CD14-positive monocyte (primary cell): ENCODE results near the gene SACM1L. TPM values are rescaled to one million over a fixed set of nuclear protein-coding genes. Genes with fewer than 3 reads are reported as not detected.
A peak's percentile ranks its signal among the peaks of the same experiment; 100 is the strongest.

Experiments used
- DNase-seq, 3 donors: peaks; one replicate each; pipeline ENCODE4 v3.0.0-alpha.2; 2011 to 2022
- H2AFZ ChIP-seq: 2 replicates; pipeline ENCODE4 v1.6.0; 2012; ENCODE audit warnings: mild to moderate bottlenecking, low read depth, low read length, inconsistent platforms; ENCODE audit not compliant: insufficient read depth, poor library complexity, severe bottlenecking
- H3K27ac ChIP-seq, 2 donors: 1 replicate in 1 of 2; 2 replicates in 1 of 2; pipeline ENCODE4 v1.5.1; 2012 to 2013; ENCODE audit warnings: low read length in 2 of 2, control low read depth in 1 of 2, inconsistent platforms in 1 of 2, low read depth in 1 of 2, mild to moderate bottlenecking in 1 of 2
- H3K27me3 ChIP-seq, 2 donors: one replicate each; pipeline versions ENCODE4 v1.6.0 to v1.6.1; 2011 to 2013; ENCODE audit warnings: low read length in 2 of 2; ENCODE audit not compliant: control insufficient read depth in 2 of 2, insufficient read depth in 2 of 2
- H3K36me3 ChIP-seq, 2 donors: replicated peaks in 1 of 2; 1 replicate in 1 of 2; 2 replicates in 1 of 2; pipeline versions ENCODE4 v1.5.1 to v1.6.1; 2012 to 2013; ENCODE audit warnings: low read length in 2 of 2, control low read depth in 1 of 2, inconsistent platforms in 1 of 2, mild to moderate bottlenecking in 1 of 2; ENCODE audit not compliant: insufficient read depth in 2 of 2, control insufficient read depth in 1 of 2
- H3K4me1 ChIP-seq, 2 donors: 1 replicate in 1 of 2; 2 replicates in 1 of 2; pipeline versions ENCODE4 v1.5.1 to v1.6.1; 2012 to 2013; ENCODE audit warnings: low read length in 2 of 2, control low read depth in 1 of 2, inconsistent platforms in 1 of 2, mild to moderate bottlenecking in 1 of 2, moderate library complexity in 1 of 2; ENCODE audit not compliant: insufficient read depth in 2 of 2, control insufficient read depth in 1 of 2
- H3K4me2 ChIP-seq: replicated peaks from 2 replicates; pipeline ENCODE3; 2012; ENCODE audit warnings: low read length, moderate library complexity, mild to moderate bottlenecking; ENCODE audit not compliant: poor library complexity, severe bottlenecking; ENCODE audit errors: extremely low read depth
- H3K4me3 ChIP-seq, 3 experiments: fragments of 200-600 bp in 1 of 3; sonication (generic) in 1 of 3; replicated peaks in 1 of 3; 1 replicate in 2 of 3; 2 replicates in 1 of 3; pipeline ENCODE4 v1.5.1; 2011 to 2013; ENCODE audit warnings: low read length in 3 of 3, mild to moderate bottlenecking in 3 of 3, control low read depth in 2 of 3, low read depth in 2 of 3, inconsistent platforms in 1 of 3, moderate library complexity in 1 of 3
- H3K79me2 ChIP-seq: 2 replicates; pipeline ENCODE4 v1.6.0; 2012; ENCODE audit warnings: mild to moderate bottlenecking, control low read depth, inconsistent platforms, low read length, moderate library complexity; ENCODE audit not compliant: insufficient read depth
- H3K9ac ChIP-seq: 2 replicates; pipeline ENCODE4 v1.6.0; 2017; ENCODE audit warnings: low read length, mild to moderate bottlenecking; ENCODE audit not compliant: insufficient read depth, poor library complexity, severe bottlenecking
- H3K9me3 ChIP-seq, 2 donors: replicated peaks in 1 of 2; 1 replicate in 1 of 2; 2 replicates in 1 of 2; pipeline versions ENCODE4 v1.5.1 to v1.6.1; 2012 to 2013; ENCODE audit warnings: low read length in 2 of 2, control low read depth in 1 of 2; ENCODE audit not compliant: control insufficient read depth in 1 of 2, insufficient read depth in 1 of 2
- H4K20me1 ChIP-seq: 2 replicates; pipeline ENCODE4 v1.6.0; 2012; ENCODE audit warnings: mild to moderate bottlenecking, low read length, control low read depth, moderate library complexity; ENCODE audit not compliant: insufficient read depth
- H3K27ac Mint-ChIP-seq, 7 donors: one replicate each; pipeline ENCODE4 v1.8.0; 2020; ENCODE audit warnings: mild to moderate bottlenecking in 7 of 7, mixed read lengths in 7 of 7, moderate library complexity in 6 of 7, inconsistent platforms in 2 of 7
- H3K27me3 Mint-ChIP-seq, 3 donors: one replicate each; pipeline ENCODE4 v1.8.0; 2021 to 2022; ENCODE audit warnings: low read depth in 3 of 3, mild to moderate bottlenecking in 3 of 3, mixed read lengths in 3 of 3, moderate library complexity in 3 of 3, inconsistent platforms in 1 of 3
- H3K36me3 Mint-ChIP-seq, 2 donors: one replicate each; pipeline ENCODE4 v1.8.0; 2020; ENCODE audit warnings: mixed read lengths in 2 of 2, inconsistent platforms in 1 of 2, mild to moderate bottlenecking in 1 of 2
- H3K4me1 Mint-ChIP-seq: one replicate; pipeline ENCODE4 v1.8.0; 2020; ENCODE audit warnings: mild to moderate bottlenecking, mixed read lengths
- H3K4me3 Mint-ChIP-seq, 2 donors: one replicate each; pipeline ENCODE4 v1.8.0; 2020; ENCODE audit warnings: mild to moderate bottlenecking in 2 of 2, mixed read lengths in 2 of 2, moderate library complexity in 1 of 2
- H3K9me3 Mint-ChIP-seq, 7 donors: one replicate each; pipeline ENCODE4 v1.8.0; 2020 to 2022; ENCODE audit warnings: mixed read lengths in 7 of 7, mild to moderate bottlenecking in 6 of 7, moderate library complexity in 6 of 7, inconsistent platforms in 2 of 7
- CTCF ChIP-seq: fragments of 200-600 bp; IDR thresholded peaks from one replicate; pipeline ENCODE4 v1.8.0; 2022; ENCODE audit warnings: antibody characterized with exemption, mild to moderate bottlenecking
- WGBS: methylation state at CpG from one replicate; pipeline ENCODE4 v1.1.5; 2013; ENCODE audit warnings: missing lambda C conversion rate; ENCODE audit not compliant: insufficient coverage; 5-methylcytosine and 5-hydroxymethylcytosine counted together
- intact Hi-C, 2 donors: fragments of 100-400 bp; cut with micrococcal nuclease; formaldehyde crosslinking; loops; one replicate each; pipeline versions ENCODE4 v1.15.0 to v1.15.1; 2023
- polyA plus RNA-seq, 3 donors: library from polyadenylated mRNA; depleted of rRNA in 1 of 3; unstranded in 2 of 3; stranded (reverse) in 1 of 3; fragments of 300-500 nt in 2 of 3; fragments of >200 nt in 1 of 3; fragmentation: Illumina TruSeq in 2 of 3; gene quantifications; 1 replicate in 2 of 3; 2 replicates in 1 of 3; pipeline ENCODE4 v1.2.3, GENCODE V29; 2012 to 2021

Gene SACM1L
- polyA plus RNA-seq, 3 donors, result 14.6 to 25.7 (median 21.5) TPM

- peaks cover 0 to 1% (median 0%) of the 10 kb centered on the region in 3 donors for H3K27me3 Mint-ChIP-seq
- peaks cover 19% of the 10 kb centered on the region for H3K4me1 Mint-ChIP-seq
- H3K4me3 ChIP-seq, result peak overlapping the region; percentile 7 to 58 (median 56)
- H3K4me1 ChIP-seq, result peaks cover 10 to 14% of the 10 kb centered on the region in 2 donors
- H4K20me1 ChIP-seq, result peaks cover 53% of the 10 kb centered on the region
- peak overlapping the region; percentile 77 to 92 for H3K4me3 Mint-ChIP-seq
- H3K36me3 Mint-ChIP-seq, result peaks cover 43 to 50% of the 10 kb centered on the region in 2 donors
- no peaks in the 10 kb centered on the region for H3K9me3 Mint-ChIP-seq
- peak overlapping the region; percentile 49 to 92 (median 82) for H3K27ac Mint-ChIP-seq
- peak overlapping the region; percentile 39 for H2AFZ ChIP-seq
- peak overlapping the region; percentile 67 for H3K4me2 ChIP-seq
- DNase-seq, result no peak
- no peaks in the 10 kb centered on the region for H3K27me3 ChIP-seq
- TF ChIP-seq CTCF, result no peak
- intact Hi-C loops, result loop anchor here in 1 of 2 donors (2.0 to 10.0 kb wide), 3 partner anchors 154 to 630 kb away; partner anchors contain the start of gene TMEM158
- H3K9ac ChIP-seq, result peak overlapping the region; percentile 30
- H3K27ac ChIP-seq, result peak overlapping the region in 1 of 2 donors; percentile 37
- under 1% methylated on average over 10 of the region's 10 CpGs for WGBS
- H3K79me2 ChIP-seq, result peaks cover 20% of the 10 kb centered on the region
- H3K9me3 ChIP-seq, result no peaks in the 10 kb centered on the region
- H3K36me3 ChIP-seq, result peaks cover 38 to 45% of the 10 kb centered on the region in 2 donors
Measured at GRCh38 chr3:45664578-45664977, 24.6 kb upstream of the SACM1L start.

- H3K4me3 ChIP-seq, result peak overlapping the region in 1 of 3 experiments; percentile 58
- peak overlapping the region in 1 of 2 donors; percentile 77 for H3K4me3 Mint-ChIP-seq
- H3K9ac ChIP-seq, result no peak overlapping the region
- H3K36me3 Mint-ChIP-seq, result peaks cover 48 to 56% of the 10 kb centered on the region in 2 donors
- H3K9me3 Mint-ChIP-seq, result no peaks in the 10 kb centered on the region
- intact Hi-C loops, result loop anchor here in 1 of 2 donors (2.0 to 10.0 kb wide), 3 partner anchors 154 to 630 kb away; partner anchors contain the start of gene TMEM158
- H3K36me3 ChIP-seq, result peaks cover 43 to 50% of the 10 kb centered on the region in 2 donors
- peak in 2 of 3 donors; percentile 50 to 55 for DNase-seq
- peak; percentile 72 for TF ChIP-seq CTCF
- H3K79me2 ChIP-seq, result peaks cover 19% of the 10 kb centered on the region
- peaks cover 10 to 14% of the 10 kb centered on the region in 2 donors for H3K4me1 ChIP-seq
- H3K27ac Mint-ChIP-seq, result peak overlapping the region in 6 of 7 donors; percentile 15 to 92 (median 52)
- H3K27me3 ChIP-seq, result no peaks in the 10 kb centered on the region
- 51% methylated on average over 6 of the region's 9 CpGs for WGBS
- peak overlapping the region in 1 of 2 donors; percentile 37 for H3K27ac ChIP-seq
- no peaks in the 10 kb centered on the region for H3K9me3 ChIP-seq
- H3K27me3 Mint-ChIP-seq, result peaks cover 0 to 1% (median 0%) of the 10 kb centered on the region in 3 donors
- peaks cover 15% of the 10 kb centered on the region for H3K4me1 Mint-ChIP-seq
- peaks cover 51% of the 10 kb centered on the region for H4K20me1 ChIP-seq
- H3K4me2 ChIP-seq, result peak overlapping the region; percentile 67
- H2AFZ ChIP-seq, result no peak overlapping the region
Measured at GRCh38 chr3:45665101-45665572, 24.1 kb upstream of the SACM1L start.
